Heart right ventricle (tissue), 16 donors: ENCODE data around the gene TREM1. TPM values are rescaled to one million over a fixed set of nuclear protein-coding genes. Genes with fewer than 3 reads are reported as not detected.

Experiments used
- ATAC-seq, 8 donors: fragments of 200-7000 bp; cut with Tn5 transposase; one replicate each; pipeline ENCODE4 v1.9.1; 2020; ENCODE audit warnings: mild to moderate bottlenecking in 8 of 8, moderate library complexity in 8 of 8, moderate number of reproducible peaks in 1 of 8
- DNase-seq, 2 donors: peaks; one replicate each; pipeline ENCODE4 v3.0.0-alpha.2; 2020
- H3K27ac ChIP-seq, 10 donors: fragments of 200-600 bp; sonication (generic) in 2 of 10; one replicate each; pipeline versions ENCODE4 v1.5.0 to v1.8.0; 2020 to 2022; ENCODE audit warnings: mild to moderate bottlenecking in 3 of 10
- H3K27me3 ChIP-seq, 7 donors: fragments of 200-600 bp; one replicate each; pipeline ENCODE4 v1.8.0; 2021 to 2022; ENCODE audit warnings: mild to moderate bottlenecking in 2 of 7
- H3K36me3 ChIP-seq, 9 donors: fragments of 200-600 bp; sonication (generic) in 1 of 9; one replicate each; pipeline versions ENCODE4 v1.5.0 to v1.8.0; 2020 to 2022; ENCODE audit warnings: mild to moderate bottlenecking in 2 of 9
- H3K4me1 ChIP-seq, 9 donors: fragments of 200-600 bp; sonication (generic) in 1 of 9; one replicate each; pipeline versions ENCODE4 v1.5.0 to v1.8.0; 2020 to 2022; ENCODE audit warnings: mild to moderate bottlenecking in 4 of 9
- H3K4me3 ChIP-seq, 10 donors: fragments of 200-600 bp; sonication (generic) in 2 of 10; one replicate each; pipeline versions ENCODE4 v1.5.0 to v1.8.0; 2020 to 2022; ENCODE audit warnings: mild to moderate bottlenecking in 7 of 10, moderate library complexity in 2 of 10
- H3K9me3 ChIP-seq, 11 donors: fragments of 200-600 bp in 10 of 11; sonication (generic) in 2 of 11; one replicate each; pipeline versions ENCODE4 v1.5.0 to v1.8.0; 2013 to 2022; ENCODE audit warnings: mild to moderate bottlenecking in 2 of 11, control low read depth in 1 of 11, moderate library complexity in 1 of 11
- WGBS, 2 donors: extraction: QIAGEN DNeasy Blood & Tissue Kit; methylation state at CpG; one replicate each; pipeline ENCODE4 v1.1.7; 2013; ENCODE audit warnings: inconsistent platforms in 1 of 2; 5-methylcytosine and 5-hydroxymethylcytosine counted together
- intact Hi-C, 10 donors: fragments of 100-400 bp; cut with DNase I; formaldehyde crosslinking; loops; one replicate each; pipeline versions ENCODE4 v1.11.1 to v1.14.2; 2022
- long read RNA-seq, 3 donors: library from polyadenylated mRNA; unstranded; transcript quantifications; one replicate each; pipeline ENCODE4 v2.0.0, GENCODE V29; 2020 to 2021
- polyA plus RNA-seq, 2 donors: library from polyadenylated mRNA; stranded (reverse); fragments of 200-250 nt; gene quantifications; one replicate each; pipeline ENCODE4 v1.2.3, GENCODE V29; 2013
- total RNA-seq, 10 donors: library from RNA; stranded (reverse); fragmentation: NEBNext Ultra II Directional in 3 of 10; extraction: Animal tissue kit (Norgen Biotek cat#: 25700) in 3 of 10; gene quantifications; one replicate each; pipeline versions ENCODE4 v1.2.1 to v1.2.4, GENCODE V29; 2021 to 2023
- TF ChIP-seq, protein P1 (sequence below), 9 donors: fragments of 200-600 bp; sonication (generic) in 2 of 9; IDR thresholded peaks; one replicate each; pipeline versions ENCODE4 v1.5.0 to v1.8.0; 2021 to 2022; ENCODE audit warnings: antibody characterized with exemption in 9 of 9, mild to moderate bottlenecking in 5 of 9, moderate library complexity in 1 of 9
- donor health status: Arrhythmogenic right ventricular cardiomyopathy.
- donor health status: ischemic (EF 13 %, LVEDD 7.1; RV severe dilation, severe dysfunction).
- donor health status: healthy with polysubstance abuse.
- donor health status: DM: no; HTN: yes; CAD: no.
- donor health status: DM: no; HTN: no; CAD: no.
- donor health status: ischemic (EF 25% LVEDD 6.9; RV normal size, moderate dysfunction).
- donor health status: ischemic (EF 25% LVEDD 5.7; RV mildly dilated, moderate dysfunction).
- donor health status: healthy.
- donor health status: DM: yes; HTN: yes; CAD: no.
- donor health status: Ischemic cardiomyopathy.
- donor health status: ischemic (EF 35%, LVEDD 5.7; RV mildly dilated, moderate dysfunction).
- donor health status: nonischemic (EF 11% LVEDD 7.7; RV severe dilation, severe dysfunction).
- donor health status: DM: yes; HTN: yes; CAD: no.
- donor health status: PGD.
- donor health status: ischemic (EF 29% LVEDD 5.4; RV normal size, mild dysfunction).
- donor health status: nonischemic (EF 23%, LVEDD 6.1; RV moderate dilation, normal function).

Gene TREM1
- total RNA-seq = 1 to 10 TPM in 4 of 10 donors, under 1 TPM in 6; 0.35 to 6.0 (median 0.99) TPM
- 10 to 100 TPM in 1 of 2 donors, not detected in 1; 12.4 TPM for polyA plus RNA-seq
- long read RNA-seq, donor 1, partial matches to known transcripts = 1 of 1 reads
- long read RNA-seq, donor 1, other reads (novel, unspliced or antisense) = 0 of 1 reads
- long read RNA-seq, donor 2 = 0 reads
- long read RNA-seq, donor 3, partial matches to known transcripts = 0 of 1 reads
- long read RNA-seq, donor 3, other reads (novel, unspliced or antisense) = 1 of 1 reads

DNA sequence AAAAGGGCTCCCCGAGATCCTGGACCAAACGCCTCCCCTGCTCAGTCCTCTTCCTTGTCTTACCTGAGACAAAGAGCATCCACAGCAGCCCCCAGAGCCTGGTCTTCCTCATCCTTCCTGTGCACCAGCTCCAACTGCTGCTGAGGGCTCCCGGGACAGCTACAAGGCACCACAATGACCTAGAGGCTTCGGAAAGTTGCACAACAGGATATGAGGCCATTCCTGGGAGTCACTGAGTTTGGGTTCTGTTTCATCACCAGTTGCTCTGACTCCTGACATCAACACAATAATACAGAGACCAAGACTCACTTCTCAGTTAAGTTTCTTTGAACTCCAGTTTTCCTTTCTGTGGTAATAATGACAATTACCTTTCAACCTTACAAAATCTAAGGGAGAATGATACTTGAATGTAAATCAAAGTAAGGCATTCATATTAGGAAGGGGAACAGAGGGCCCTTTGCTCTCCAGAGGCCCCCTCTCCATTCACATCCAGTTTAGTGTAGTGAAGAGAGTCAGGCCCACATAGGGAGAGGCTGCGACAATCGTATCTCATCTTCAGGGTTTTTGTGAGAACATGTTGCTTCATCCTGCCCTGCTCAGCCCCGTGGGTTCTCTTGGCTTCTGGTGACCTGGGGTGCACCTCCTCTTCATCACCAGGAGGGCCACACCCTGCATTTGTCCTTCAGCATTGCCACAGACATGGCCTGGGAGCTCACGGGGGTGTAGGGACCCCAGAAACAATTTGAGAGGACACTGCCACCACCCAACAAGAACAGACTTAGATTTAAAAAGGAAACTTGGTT lies at the start of gene TREM1:
Gene TREM1, minus strand, starts transcription at position 139 of the 803 bp plus-strand sequence. Its CDS starts 27 bp downstream, at position 112.
- H3K27ac ChIP-seq = peak within 1 kb of the TSS in 5 of 10 donors; percentile 28 to 92 (median 43)
- peak; percentile 38 to 40 for DNase-seq
- peaks cover 0 to 37% (median 4%) of the 10 kb centered on the region in 9 donors for H3K4me1 ChIP-seq
- peaks cover 0 to 4% (median 0%) of the 10 kb centered on the region in 7 donors for H3K27me3 ChIP-seq
- ATAC-seq = peak; percentile 60 to 88 (median 78)
- peak within 1 kb of the TSS in 1 of 10 donors; percentile 35 for H3K4me3 ChIP-seq
- intact Hi-C loops = loop anchor here in 1 of 10 donors (5.0 kb wide), 1 partner anchor 214 kb away; the partner anchor contains the start of genes NFYA and OARD1
- TF ChIP-seq, protein P1, sequence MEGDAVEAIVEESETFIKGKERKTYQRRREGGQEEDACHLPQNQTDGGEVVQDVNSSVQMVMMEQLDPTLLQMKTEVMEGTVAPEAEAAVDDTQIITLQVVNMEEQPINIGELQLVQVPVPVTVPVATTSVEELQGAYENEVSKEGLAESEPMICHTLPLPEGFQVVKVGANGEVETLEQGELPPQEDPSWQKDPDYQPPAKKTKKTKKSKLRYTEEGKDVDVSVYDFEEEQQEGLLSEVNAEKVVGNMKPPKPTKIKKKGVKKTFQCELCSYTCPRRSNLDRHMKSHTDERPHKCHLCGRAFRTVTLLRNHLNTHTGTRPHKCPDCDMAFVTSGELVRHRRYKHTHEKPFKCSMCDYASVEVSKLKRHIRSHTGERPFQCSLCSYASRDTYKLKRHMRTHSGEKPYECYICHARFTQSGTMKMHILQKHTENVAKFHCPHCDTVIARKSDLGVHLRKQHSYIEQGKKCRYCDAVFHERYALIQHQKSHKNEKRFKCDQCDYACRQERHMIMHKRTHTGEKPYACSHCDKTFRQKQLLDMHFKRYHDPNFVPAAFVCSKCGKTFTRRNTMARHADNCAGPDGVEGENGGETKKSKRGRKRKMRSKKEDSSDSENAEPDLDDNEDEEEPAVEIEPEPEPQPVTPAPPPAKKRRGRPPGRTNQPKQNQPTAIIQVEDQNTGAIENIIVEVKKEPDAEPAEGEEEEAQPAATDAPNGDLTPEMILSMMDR (IDR thresholded peaks at IDR 0.05) = no peak
- no peaks in the 10 kb centered on the region for H3K36me3 ChIP-seq
- no peaks in the 10 kb centered on the region for H3K9me3 ChIP-seq
- 69 to 77% methylated on average over 8 of the region's 8 CpGs for WGBS, 2 donors

DNA sequence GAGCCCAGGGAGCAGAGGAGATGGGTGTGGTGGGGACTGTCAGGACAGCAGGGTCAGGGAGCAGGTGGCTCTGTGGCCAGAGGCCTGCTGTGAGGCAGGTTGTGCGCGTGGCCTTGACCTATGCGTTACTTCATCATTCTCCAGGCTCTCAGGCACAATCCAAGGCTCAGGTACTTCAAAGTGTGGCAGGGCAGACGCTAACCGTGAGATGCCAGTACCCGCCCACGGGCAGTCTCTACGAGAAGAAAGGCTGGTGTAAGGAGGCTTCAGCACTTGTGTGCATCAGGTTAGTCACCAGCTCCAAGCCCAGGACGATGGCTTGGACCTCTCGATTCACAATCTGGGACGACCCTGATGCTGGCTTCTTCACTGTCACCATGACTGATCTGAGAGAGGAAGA lies 49.5 kb upstream of the TREM1 start:
- ATAC-seq = no peak
- Histone ChIP-seq H3K27ac (no peak overlapping the region), H3K4me3 (no peak overlapping the region), H3K4me1 (peaks cover 0 to 4% (median 0%) of the 10 kb centered on the region in 9 donors), H3K9me3 (no peaks in the 10 kb centered on the region), H3K27me3 (peaks cover 0 to 33% (median 11%) of the 10 kb centered on the region in 7 donors), H3K36me3 (no peaks in the 10 kb centered on the region)
- intact Hi-C loops = no loop called here
- no peak for DNase-seq
- TF ChIP-seq, protein P1 (IDR thresholded peaks at IDR 0.05) = no peak
- WGBS, 2 donors = 86 to 92% methylated on average over 11 of the region's 11 CpGs

DNA sequence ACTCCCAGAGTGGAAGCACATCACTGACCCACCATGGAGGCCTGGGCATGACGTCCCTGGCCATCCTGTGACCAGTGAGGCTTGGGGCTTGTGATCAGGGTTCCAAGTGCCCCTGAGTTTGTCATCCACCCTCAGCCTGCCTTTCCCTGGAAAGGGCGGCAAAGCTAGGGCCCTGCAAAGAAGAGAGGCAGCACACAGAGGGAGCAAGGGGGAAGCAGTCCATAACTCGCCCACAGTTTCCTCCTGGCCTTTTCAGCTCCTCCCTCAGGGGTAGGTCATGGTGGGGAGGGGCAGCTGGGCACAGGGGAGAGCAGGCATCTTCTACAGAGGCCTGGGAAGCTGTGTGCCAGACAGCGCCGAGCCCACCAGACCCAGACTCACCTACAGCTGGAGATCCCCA lies 48.8 kb upstream of the TREM1 start, which contains the start of gene NCR2:
Gene NCR2, plus strand, starts transcription at position 313 of the 400 bp plus-strand sequence. CDS start 269 bp downstream, outside the sequence.
- H3K4me3 ChIP-seq = no peak within 1 kb of the TSS
- no peak within 1 kb of the TSS for H3K27ac ChIP-seq
- H3K9me3 ChIP-seq = no peaks in the 10 kb centered on the region
- peaks cover 0 to 35% (median 11%) of the 10 kb centered on the region in 7 donors for H3K27me3 ChIP-seq
- WGBS, 2 donors = 90 to 91% methylated on average over 5 of the region's 5 CpGs
- DNase-seq = no peak
- no peaks in the 10 kb centered on the region for H3K36me3 ChIP-seq
- TF ChIP-seq, protein P1 (IDR thresholded peaks at IDR 0.05) = no peak
- ATAC-seq = no peak
- H3K4me1 ChIP-seq = peaks cover 0 to 4% (median 0%) of the 10 kb centered on the region in 9 donors
- intact Hi-C loops = no loop called here

DNA sequence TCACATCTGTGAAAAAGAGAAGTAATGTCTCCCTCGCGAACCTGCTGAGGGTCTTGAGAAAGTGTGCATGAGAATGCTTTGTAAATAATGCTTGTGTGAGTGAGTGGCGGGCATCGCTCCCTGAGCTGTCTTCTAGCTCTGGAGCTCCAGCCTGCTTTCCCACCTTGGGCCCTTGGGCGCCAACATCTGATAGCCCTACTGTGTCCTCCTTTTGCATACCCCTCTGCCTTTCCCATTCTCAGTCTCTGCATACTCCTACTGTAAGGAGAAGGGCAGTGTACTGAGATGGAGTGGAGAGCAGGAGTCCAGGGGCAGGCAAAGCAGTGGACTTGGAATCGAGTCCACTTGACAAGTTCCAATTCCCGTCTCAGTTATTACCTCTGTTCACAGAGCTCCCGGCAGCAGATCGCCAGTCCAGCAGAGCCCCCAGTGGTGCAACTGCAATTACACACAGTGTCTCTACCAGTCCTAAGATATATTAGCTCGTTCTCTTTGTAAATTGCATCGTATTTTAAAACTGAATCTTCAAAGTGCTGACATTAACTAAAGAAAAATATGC lies 48.1 kb upstream of the TREM1 start:
- ATAC-seq (peak in 1 of 8 donors; percentile 28), DNase-seq (no peak)
- 69 to 71% methylated on average over 11 of the region's 11 CpGs for WGBS, 2 donors
- peaks cover 0 to 39% (median 11%) of the 10 kb centered on the region in 7 donors for H3K27me3 ChIP-seq
- intact Hi-C loops = no loop called here
- no peak overlapping the region for H3K27ac ChIP-seq
- TF ChIP-seq, protein P1 (IDR thresholded peaks at IDR 0.05) = peak in 2 of 9 donors; percentile 11 to 15
- H3K4me3 ChIP-seq = no peak overlapping the region
- H3K9me3 ChIP-seq = no peaks in the 10 kb centered on the region
- H3K36me3 ChIP-seq = no peaks in the 10 kb centered on the region
- peaks cover 0 to 4% (median 0%) of the 10 kb centered on the region in 9 donors for H3K4me1 ChIP-seq
